ES-I3 (cell line): ENCODE measurements around the gene IQCH.

Experiments used
- H3K36me3 ChIP-seq: 2 replicates; pipeline ENCODE4 v1.6.1; 2013; ENCODE audit warnings: mild to moderate bottlenecking, low read length, control low read depth, moderate library complexity; ENCODE audit not compliant: insufficient read depth
- H3K4me1 ChIP-seq: 2 replicates; pipeline ENCODE4 v1.6.1; 2013; ENCODE audit warnings: mild to moderate bottlenecking, control low read depth, low read length; ENCODE audit not compliant: insufficient read depth
- H3K9ac ChIP-seq: 2 replicates; pipeline ENCODE4 v1.6.1; 2013; ENCODE audit warnings: low read depth, mild to moderate bottlenecking, low read length, moderate library complexity
- H3K9me3 ChIP-seq: 2 replicates; pipeline ENCODE4 v1.6.1; 2013; ENCODE audit warnings: mild to moderate bottlenecking, low read length, moderate library complexity; ENCODE audit not compliant: control insufficient read depth, insufficient read depth

The IQCH gene

DNA sequence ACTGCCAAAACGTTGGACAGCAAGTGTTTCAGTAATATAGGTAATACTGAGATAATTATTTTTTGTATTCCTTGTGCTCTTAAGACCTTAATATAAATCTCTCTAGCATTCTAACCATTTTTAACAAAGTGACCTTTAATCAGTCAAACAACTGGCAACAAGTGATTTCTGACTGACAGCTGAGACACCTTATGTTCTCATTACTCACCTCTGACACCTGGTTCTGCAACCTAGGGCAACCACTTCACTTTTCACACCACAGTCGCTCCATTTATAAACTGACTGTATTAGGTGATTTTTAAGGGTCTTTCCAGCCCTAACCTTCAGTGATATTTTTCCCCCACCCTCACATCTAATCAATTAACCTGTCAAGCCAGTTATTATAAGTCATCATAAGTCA, 205.9 kb downstream of the IQCH start:
- no peaks in the 10 kb centered on the region for H3K36me3 ChIP-seq
- H3K9ac ChIP-seq = no peak overlapping the region
- no peaks in the 10 kb centered on the region for H3K9me3 ChIP-seq
- no peaks in the 10 kb centered on the region for H3K4me1 ChIP-seq

DNA sequence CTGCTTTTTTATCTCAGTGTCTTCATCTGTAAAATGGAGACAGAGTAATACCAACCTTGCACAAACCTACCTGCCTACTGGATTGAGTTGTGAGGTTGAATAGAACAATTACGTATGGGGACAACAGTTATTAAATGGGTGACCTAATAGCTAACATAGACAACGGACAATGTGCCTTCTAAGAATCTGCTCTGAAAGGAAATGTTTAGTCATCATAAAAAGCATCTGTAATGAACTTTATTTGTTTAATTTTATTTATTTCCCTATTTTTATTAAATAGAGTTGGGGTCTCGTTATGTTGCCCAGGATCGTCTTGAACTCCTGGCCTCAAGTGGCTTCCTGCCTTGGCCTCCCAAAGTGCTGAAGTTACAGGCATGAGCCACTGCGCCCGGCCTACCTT, 207.1 kb downstream of the IQCH start:
- H3K9ac ChIP-seq = no peak overlapping the region
- H3K36me3 ChIP-seq = no peaks in the 10 kb centered on the region
- H3K9me3 ChIP-seq = no peaks in the 10 kb centered on the region
- H3K4me1 ChIP-seq = no peaks in the 10 kb centered on the region

DNA sequence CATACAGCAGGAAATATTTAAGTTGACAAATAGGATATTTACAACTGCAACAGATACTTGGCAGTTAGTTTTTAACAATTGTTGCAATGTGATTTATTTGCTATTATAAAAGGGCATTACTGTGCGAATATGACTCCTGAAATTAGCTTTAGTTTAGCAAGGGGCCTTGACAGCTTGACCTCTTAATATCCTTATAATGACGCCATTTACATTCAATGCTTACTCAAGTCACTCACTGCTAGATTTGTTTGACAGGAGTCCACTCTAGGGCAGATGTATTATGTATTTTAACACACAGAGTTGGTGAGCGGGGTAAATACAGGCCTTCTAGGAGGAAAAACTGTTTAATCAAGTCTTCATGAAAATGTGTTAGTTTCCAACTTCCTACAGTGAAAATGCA, 208.3 kb downstream of the IQCH start:
- Histone ChIP-seq H3K9ac (no peak overlapping the region), H3K36me3 (no peaks in the 10 kb centered on the region), H3K4me1 (no peaks in the 10 kb centered on the region), H3K9me3 (no peaks in the 10 kb centered on the region)

DNA sequence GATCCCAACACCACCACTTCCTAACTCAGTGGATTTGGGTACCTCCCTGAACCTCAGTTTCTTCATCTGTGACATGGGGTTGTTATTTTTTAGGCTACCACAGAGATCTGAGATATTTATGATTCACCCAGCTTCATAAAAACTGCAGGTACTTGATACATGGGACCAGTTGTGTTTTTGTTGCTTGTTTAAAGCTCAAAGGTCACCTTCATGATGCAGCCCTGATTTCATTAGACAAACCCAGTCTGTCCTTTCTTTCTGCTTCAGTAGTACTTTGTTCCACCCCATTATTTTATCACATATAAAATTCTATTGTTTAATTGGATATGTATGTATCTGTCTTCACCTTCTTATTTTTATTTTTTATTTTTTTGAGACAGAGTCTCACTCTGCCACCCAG, 208.9 kb downstream of the IQCH start:
- no peaks in the 10 kb centered on the region for H3K4me1 ChIP-seq
- no peak overlapping the region for H3K9ac ChIP-seq
- H3K36me3 ChIP-seq = no peaks in the 10 kb centered on the region
- H3K9me3 ChIP-seq = no peaks in the 10 kb centered on the region

DNA sequence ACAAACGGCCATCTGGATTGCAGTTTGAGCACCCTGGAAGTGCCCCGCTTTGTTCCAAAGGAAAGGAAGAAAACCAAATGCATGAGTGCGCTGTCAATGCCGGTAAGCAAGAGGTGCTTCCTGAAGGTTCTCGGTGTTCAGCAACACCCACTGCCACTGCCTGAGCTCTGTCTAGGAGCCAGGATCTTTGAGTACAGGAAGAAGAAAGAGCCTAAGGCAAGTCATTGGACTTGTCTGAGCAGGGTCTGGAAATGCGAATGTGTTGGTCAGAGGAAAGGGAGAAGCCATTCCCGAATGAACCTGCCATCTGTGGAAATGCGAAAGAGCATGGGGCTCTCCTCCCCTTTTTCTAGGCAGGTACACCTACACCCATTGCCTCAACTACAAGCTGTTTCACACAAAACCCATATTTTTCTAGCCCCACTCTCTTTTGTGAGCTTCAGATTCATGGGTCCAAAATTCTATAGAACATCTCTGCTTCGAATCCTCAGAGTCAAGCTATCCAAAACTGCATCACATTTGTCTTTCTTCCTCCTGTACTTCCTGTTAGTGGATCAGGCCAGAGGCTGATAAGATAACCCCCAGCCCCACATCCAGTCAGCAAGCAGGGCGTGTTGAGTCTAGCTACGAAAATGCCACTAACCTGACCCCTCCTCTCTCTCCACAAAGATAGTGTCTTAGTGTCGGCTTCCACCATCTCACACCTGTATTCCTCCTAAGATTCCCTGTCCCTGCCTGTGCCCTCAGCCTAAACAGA, 210.8 kb downstream of the IQCH start:
- Histone ChIP-seq H3K4me1 (no peaks in the 10 kb centered on the region), H3K9ac (no peak overlapping the region), H3K36me3 (no peaks in the 10 kb centered on the region), H3K9me3 (no peaks in the 10 kb centered on the region)

DNA sequence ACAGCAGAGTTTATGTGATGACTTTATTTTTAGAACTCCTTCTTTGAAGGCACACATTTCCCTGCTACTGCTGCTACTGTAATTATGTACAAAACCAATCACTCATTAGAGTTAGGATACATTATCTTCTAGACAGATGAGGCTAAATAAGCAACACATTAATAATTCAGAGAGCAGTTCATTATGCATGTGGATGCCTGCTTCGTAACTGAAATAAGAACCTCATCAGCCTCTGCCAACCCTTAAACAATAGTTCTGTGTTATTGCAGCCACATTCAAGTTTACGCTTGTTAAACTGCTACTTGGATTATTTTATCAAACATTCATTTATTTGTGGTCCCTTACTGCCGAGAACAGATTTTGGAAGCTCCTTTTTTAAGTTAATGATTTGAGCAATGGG, 213.8 kb downstream of the IQCH start:
- Histone ChIP-seq H3K9ac (no peak overlapping the region), H3K36me3 (no peaks in the 10 kb centered on the region), H3K9me3 (no peaks in the 10 kb centered on the region), H3K4me1 (no peaks in the 10 kb centered on the region)

DNA sequence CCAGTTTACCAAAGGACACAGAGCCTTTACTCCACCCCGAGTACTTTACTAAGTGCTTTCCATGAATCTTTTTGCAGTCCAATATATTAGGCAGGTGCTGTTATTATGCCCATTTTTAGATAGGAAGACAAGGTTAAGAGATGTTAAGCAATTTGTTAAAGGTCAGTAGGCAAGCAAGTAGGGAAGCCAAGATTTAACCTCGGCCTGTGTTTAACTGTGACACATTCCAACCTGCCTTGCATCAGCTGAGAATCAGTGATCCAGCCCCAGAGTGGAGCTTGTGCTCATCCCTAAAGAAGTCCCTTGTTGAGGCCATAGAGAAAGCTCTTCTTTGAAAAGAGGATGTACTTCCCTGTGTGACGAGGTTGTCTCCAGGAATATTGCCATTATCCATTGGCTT, 215.1 kb downstream of the IQCH start:
- Histone ChIP-seq H3K9me3 (no peaks in the 10 kb centered on the region), H3K36me3 (no peaks in the 10 kb centered on the region), H3K4me1 (no peaks in the 10 kb centered on the region), H3K9ac (no peak overlapping the region)

DNA sequence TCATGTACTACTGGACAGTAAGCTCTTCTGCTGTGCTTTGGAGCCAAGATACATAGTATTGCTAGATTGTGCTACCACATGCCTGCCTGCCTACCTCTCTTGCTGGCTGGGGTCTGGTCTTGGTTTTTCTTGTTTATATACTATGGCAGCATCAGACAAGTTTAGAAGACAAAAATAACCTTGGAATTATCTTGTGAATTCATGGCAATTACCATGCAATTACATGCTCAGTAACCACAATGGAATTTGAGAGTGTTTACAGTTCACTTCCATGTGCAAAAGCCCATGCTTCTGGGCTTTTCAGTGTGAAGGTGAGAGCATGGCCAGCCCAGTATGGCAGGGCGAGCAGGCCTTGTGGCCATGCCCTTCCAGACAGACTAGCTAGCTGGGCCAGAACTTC, 218.4 kb downstream of the IQCH start:
- Histone ChIP-seq H3K4me1 (no peaks in the 10 kb centered on the region), H3K9ac (no peak overlapping the region)

DNA sequence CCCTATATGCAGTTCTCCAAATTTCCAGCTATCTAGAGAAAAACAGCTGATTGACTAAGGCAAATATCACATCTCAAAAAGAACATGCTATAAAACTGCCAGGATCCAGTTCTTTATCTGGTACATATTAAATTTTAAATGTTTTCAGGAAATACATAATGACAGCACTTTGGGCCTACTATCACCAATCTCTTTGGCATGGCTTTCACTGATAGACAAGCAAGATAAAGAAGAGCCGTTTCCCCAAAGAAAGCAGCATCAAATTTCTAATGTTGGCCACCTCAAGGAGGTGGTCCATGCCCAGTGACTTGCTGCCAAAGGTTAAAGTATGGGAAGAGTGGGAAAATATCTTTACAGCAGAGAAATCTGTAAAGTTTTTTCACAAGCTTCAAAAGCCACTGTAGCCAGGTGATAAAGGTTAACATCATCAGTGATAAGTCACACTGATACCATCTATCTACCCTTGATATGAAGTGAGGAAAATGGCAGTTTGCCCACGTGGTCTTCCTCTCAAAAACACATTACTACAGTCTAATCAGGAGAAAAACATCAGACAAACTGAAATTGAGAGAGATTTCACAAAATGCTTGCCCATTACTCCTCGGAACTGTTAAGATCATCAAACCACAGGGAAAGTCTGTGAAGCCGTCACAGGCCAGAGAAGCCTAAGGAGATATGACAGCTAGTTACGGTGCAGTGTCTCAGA, 220.0 kb downstream of the IQCH start:
- no peaks in the 10 kb centered on the region for H3K4me1 ChIP-seq
- H3K9me3 ChIP-seq = no peaks in the 10 kb centered on the region
- no peaks in the 10 kb centered on the region for H3K36me3 ChIP-seq
- no peak overlapping the region for H3K9ac ChIP-seq

More for the DNA sequence above, 218.4 kb downstream of the IQCH start:
- Histone ChIP-seq H3K36me3 (no peaks in the 10 kb centered on the region), H3K9me3 (no peaks in the 10 kb centered on the region)

DNA sequence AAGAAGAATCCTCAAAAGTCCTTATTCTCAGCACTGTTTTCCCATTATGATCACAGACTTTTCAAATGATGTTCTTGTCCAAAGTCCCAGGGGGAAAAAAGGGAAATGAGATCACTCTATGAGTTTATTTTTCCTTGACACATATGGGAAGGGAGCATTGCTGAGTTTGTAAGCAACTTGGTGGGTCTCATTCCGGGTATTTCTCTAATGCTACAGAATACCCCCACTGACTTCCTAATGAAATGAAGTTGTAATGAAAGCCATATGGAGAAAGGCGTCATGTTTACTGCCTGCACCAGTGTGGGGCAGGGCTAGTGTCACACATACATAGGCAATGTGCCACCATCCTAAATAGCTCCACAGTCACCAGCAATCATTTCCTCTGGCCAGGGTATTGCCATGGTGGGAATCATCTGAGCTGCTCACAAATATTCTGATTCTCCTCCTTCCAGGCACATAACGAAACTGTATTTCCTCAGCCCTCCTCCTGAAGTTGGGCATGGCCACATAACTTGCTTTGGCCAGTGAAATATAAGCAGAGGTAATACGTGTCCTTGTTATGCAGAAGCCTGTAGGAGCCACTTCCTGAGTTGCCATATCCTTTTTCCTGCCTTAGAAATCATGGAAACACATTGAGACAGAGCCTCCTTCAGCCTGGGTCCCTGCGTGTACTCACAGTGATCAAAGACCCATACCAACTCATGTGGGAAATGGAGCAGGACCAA, 225.4 kb downstream of the IQCH start:
- Histone ChIP-seq H3K9me3 (no peaks in the 10 kb centered on the region), H3K36me3 (no peaks in the 10 kb centered on the region), H3K4me1 (0 out of 2 replicates have a peak, but pooled peaks cover 5% of the 10 kb centered on the region), H3K9ac (no peak overlapping the region)

DNA sequence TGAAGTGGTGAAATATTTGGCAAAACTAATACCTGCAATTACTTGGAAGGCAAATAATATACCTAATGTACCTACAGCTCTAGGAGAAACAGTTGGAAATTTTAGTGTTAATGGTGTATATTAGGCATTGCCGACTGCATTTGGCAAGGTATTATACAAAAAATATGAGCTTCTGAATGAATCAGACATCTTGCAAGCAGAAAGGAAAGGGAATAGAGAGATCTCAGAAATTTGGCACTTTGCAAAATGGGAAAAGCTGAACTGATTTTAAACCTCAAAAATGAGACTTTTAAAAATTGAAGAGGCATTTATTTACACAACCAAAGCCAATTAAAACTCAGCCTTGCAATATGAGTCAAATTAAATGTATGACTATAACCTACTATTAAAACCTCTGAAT, 226.2 kb downstream of the IQCH start:
- Histone ChIP-seq H3K9ac (no peak overlapping the region), H3K9me3 (no peaks in the 10 kb centered on the region), H3K36me3 (no peaks in the 10 kb centered on the region), H3K4me1 (0 out of 2 replicates have a peak, but pooled peaks cover 5% of the 10 kb centered on the region)

DNA sequence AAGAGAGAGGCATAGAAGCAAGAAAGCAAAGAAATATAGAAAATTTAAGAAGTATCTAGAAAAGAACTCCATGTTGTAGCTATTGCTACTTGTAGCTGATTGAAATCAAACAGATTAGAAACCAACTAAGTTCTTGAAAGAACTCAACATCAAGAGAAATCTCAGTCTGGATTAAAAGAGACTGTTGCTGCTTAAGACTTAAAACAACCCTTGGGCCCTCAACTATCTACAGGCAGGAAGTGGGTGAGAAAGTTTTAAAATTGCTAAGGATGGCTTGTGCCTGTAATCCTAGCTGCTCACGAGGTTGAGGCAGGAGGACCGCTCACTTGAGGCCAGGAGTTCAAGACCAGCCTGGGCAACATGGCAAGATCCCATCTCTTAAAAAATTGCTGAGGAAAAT, 227.1 kb downstream of the IQCH start:
- Histone ChIP-seq H3K9me3 (no peaks in the 10 kb centered on the region), H3K4me1 (0 out of 2 replicates have a peak, but pooled peaks cover 5% of the 10 kb centered on the region), H3K36me3 (no peaks in the 10 kb centered on the region), H3K9ac (no peak overlapping the region)

DNA sequence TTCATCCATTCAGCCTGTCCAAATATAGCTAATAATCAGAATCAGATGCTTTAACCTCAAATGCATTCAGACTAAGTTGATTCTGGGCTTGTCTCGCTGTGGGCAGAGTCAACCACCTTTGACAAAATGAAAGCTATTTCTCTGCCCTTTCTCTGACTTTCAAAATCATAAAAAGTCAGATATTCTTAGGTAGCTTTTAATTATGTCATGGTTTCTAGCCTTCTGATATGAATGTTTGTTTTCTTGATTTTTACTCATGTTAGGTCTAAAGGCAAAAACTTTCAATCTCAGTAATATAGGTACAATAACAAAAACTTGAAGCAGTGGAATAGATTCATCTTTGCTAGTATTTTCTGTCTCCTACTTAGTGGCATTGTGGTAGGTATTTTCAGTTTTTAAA, 241.0 kb downstream of the IQCH start:
- Histone ChIP-seq H3K36me3 (no peaks in the 10 kb centered on the region), H3K4me1 (peaks cover 4% of the 10 kb centered on the region; the same call in 1 of the 2 replicates), H3K9ac (no peak overlapping the region), H3K9me3 (no peaks in the 10 kb centered on the region)

DNA sequence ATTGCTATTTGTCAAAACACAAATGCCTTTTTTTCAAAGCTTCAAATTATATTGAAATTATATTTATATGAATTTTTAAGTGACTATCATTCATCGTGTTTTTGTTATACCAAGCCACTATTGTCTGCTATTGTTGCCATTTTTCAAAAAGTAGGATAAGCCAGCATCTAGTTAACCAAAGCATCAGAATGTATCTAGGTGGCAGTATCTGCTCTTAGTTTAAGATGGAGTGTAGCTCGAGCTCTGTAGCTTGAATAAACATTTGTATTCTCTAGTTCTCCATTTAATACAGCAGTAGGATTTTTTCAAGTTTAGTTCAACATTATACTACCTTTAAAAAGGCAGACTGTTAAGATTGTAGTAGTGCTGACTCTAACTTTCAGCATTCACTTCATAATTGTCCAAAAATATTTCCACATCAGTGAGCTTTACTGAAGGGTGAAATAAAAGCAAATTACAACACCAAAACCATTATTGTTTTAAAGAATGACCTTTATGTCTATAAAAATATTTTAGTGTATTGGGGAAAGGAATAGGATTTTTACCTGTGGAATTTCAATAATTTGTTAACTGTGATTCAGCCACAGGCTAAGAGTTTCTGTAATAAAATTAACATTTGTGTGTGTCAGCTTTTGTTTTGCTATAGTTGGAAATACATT, 246.7 kb downstream of the IQCH start:
- H3K9me3 ChIP-seq = no peaks in the 10 kb centered on the region
- H3K9ac ChIP-seq = no peak overlapping the region
- H3K36me3 ChIP-seq = no peaks in the 10 kb centered on the region
- H3K4me1 ChIP-seq = peaks cover 8% of the 10 kb centered on the region; the same call in 1 of the 2 replicates
